Measurements from ENCODE around the gene ELL3. TPM values are rescaled to one million over a fixed set of nuclear protein-coding genes. Genes with fewer than 3 reads are reported as not detected.

ELL3 gene
- total and polyA plus RNA-seq, 2 of the 8 experiments (the other 6 are each of a cell fraction or from before 2014, with no cell fraction given) = 9.2 to 13.7 TPM

- Histone ChIP-seq H3K9ac (replicated peaks in 1 of 4; ENCODE audit: extremely low read depth in 1 of 4, low read depth in 3 of 4, low read length in 3 of 4) (no peak overlapping the region), H2BK20ac (ENCODE audit: low read length) (no peak overlapping the region), H3K36me3 (ENCODE audit: control insufficient read depth in 2 of 4, insufficient read depth in 4 of 4, low read length in 3 of 4) (peaks cover 39 to 91% (median 74%) of the 10 kb centered on the region in 4 experiments), H3K14ac (ENCODE audit: insufficient read length) (no peak overlapping the region), H4K5ac (ENCODE audit: insufficient read length, low read depth, low read length) (no peak overlapping the region), H3K79me1 (ENCODE audit: low read depth, low read length) (no peaks in the 10 kb centered on the region; the same call in 1 of the 2 replicates), H3K4me1 (replicated peaks in 1 of 4; ENCODE audit: control insufficient read depth in 3 of 4, insufficient read depth in 4 of 4, low read length in 3 of 4) (no peaks in the 10 kb centered on the region), H3K27me3 (replicated peaks in 1 of 4; ENCODE audit: control insufficient read depth in 3 of 4, extremely low read depth in 1 of 4, insufficient read depth in 3 of 4, low read length in 3 of 4) (no peaks in the 10 kb centered on the region), H2AK5ac (ENCODE audit: low read depth, low read length) (no peak overlapping the region), H3K9me3 (ENCODE audit: insufficient read depth in 2 of 2, low read depth in 1 of 2, low read length in 1 of 2) (no peaks in the 10 kb centered on the region), H2BK5ac (ENCODE audit: low read depth, low read length) (no peak overlapping the region), H3K23ac (ENCODE audit: insufficient read length) (no peak overlapping the region), H2BK15ac (ENCODE audit: low read length) (no peak overlapping the region), H3K4me2 (ENCODE audit: insufficient read depth in 1 of 2, low read depth in 2 of 2, low read length in 2 of 2) (no peak overlapping the region), H3K23me2 (ENCODE audit: low read depth, low read length) (no peaks in the 10 kb centered on the region), H4K8ac (ENCODE audit: extremely low read depth, insufficient read depth, low read length) (no peak overlapping the region), H3K79me2 (ENCODE audit: control insufficient read depth in 1 of 2, insufficient read depth in 2 of 2, low read length in 2 of 2) (peaks cover 0 to 3% of the 10 kb centered on the region in 2 experiments; a peak in 1 of 4 replicates), H3K27ac (ENCODE audit: low read depth, low read length) (no peak overlapping the region), H3K18ac (ENCODE audit: extremely low read depth, low read length) (no peak overlapping the region), H4K91ac (replicated peaks; ENCODE audit: insufficient read length, low read length) (no peak overlapping the region), H3K4me3 (ENCODE audit: extremely low read depth in 1 of 4, insufficient read depth in 2 of 4, low read depth in 3 of 4, low read length in 4 of 4) (no peak overlapping the region), H4K20me1 (replicated peaks in 1 of 2; ENCODE audit: control insufficient read depth in 1 of 2, insufficient read depth in 2 of 2, low read length in 2 of 2) (peaks cover 3 to 4% of the 10 kb centered on the region in 2 experiments), H2BK12ac (ENCODE audit: low read depth, low read length) (no peak overlapping the region), H2AFZ (ENCODE audit: low read length) (no peak overlapping the region), H3K56ac (replicated peaks; ENCODE audit: insufficient read length, low read depth, low read length) (no peak overlapping the region), H2BK120ac (replicated peaks; ENCODE audit: low read depth, low read length) (no peak overlapping the region), H3K4ac (replicated peaks; ENCODE audit: insufficient read length, low read depth, low read length) (no peak overlapping the region)
- TF ChIP-seq SUZ12 (IDR thresholded peaks at IDR 0.05; ENCODE audit: low read length) = no peak
- no peak for TF ChIP-seq SIRT6 (IDR thresholded peaks at IDR 0.05; ENCODE audit: low read length)
- no peak for TF ChIP-seq HDAC2 (IDR thresholded peaks at IDR 0.05; ENCODE audit: borderline replicate concordance in 1 of 2, low read depth in 2 of 2, low read length in 2 of 2)
- TF ChIP-seq SP4 (IDR thresholded peaks at IDR 0.05; ENCODE audit: low read length) = no peak
- no peak for TF ChIP-seq ZNF274 (IDR thresholded peaks at IDR 0.05; ENCODE audit: borderline replicate concordance, extremely low read depth, low read length)
- no peak for TF ChIP-seq JUN (IDR thresholded peaks at IDR 0.05; ENCODE audit: low read depth, low read length)
- no peak for TF ChIP-seq SP2 (IDR thresholded peaks at IDR 0.05; ENCODE audit: low read length)
- no peak for TF ChIP-seq RAD21 (IDR thresholded peaks at IDR 0.05 in 1 of 2, conservative IDR thresholded peaks at IDR 0.05 in 1 of 2; ENCODE audit: low read depth in 2 of 2, low read length in 2 of 2)
- TF ChIP-seq, protein P1, sequence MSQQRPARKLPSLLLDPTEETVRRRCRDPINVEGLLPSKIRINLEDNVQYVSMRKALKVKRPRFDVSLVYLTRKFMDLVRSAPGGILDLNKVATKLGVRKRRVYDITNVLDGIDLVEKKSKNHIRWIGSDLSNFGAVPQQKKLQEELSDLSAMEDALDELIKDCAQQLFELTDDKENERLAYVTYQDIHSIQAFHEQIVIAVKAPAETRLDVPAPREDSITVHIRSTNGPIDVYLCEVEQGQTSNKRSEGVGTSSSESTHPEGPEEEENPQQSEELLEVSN (IDR thresholded peaks at IDR 0.05) = no peak
- no peak for TF ChIP-seq KDM1A (IDR thresholded peaks at IDR 0.05; ENCODE audit: borderline replicate concordance, low read length)
- FAIRE-seq = no peak
- 93% methylated on average over 2 of the region's 2 CpGs; no CpG with 5 or more reads in 1 of the 2 experiments for WGBS, 2 experiments (ENCODE audit: extremely low coverage in 1 of 2, insufficient coverage in 1 of 2, insufficient read length in 1 of 2, insufficient replicate concordance in 2 of 2, low coverage in 1 of 2, low lambda C conversion rate in 2 of 2, missing lambda C conversion rate in 1 of 2)
- CTCF ChIA-PET (ENCODE audit: partially characterized antibody) = no interaction called here
- DNase-seq (ENCODE audit: low read depth in 1 of 2, low spot score in 2 of 2) = no peak
- POLR2A ChIA-PET (ENCODE audit: partially characterized antibody) = interaction anchor here (1.2 kb wide), 1 partner anchor 10 kb away, joined by 4 read pairs; no protein-coding TSS in a partner anchor
These were observed 12.8 kb downstream of the ELL3 start for GRCh38 chr15:43763819-43764446.
